Measurements from ENCODE around the gene NXPH3.

DNA sequence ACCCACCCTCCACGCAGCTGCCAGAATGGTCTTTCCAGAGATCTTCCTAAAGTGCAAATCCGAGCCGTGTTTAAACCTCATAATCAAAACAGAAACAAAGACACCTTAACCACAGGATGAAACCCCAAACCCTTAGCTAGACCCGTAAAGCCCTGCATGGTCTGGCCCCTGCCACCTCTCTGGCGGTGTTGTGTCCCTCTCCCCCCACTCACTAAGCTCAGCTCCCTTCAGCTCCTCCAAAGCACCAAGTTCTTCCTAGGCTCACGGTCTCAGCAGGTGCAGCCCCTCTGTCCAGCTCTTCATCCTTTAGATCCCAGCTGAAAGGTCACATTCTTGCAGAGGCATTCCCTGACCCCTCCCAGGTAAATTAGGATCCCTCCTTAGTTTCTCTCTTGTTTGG, 4.4 kb upstream of the NXPH3 start:
- TF ChIP-seq, protein P1, sequence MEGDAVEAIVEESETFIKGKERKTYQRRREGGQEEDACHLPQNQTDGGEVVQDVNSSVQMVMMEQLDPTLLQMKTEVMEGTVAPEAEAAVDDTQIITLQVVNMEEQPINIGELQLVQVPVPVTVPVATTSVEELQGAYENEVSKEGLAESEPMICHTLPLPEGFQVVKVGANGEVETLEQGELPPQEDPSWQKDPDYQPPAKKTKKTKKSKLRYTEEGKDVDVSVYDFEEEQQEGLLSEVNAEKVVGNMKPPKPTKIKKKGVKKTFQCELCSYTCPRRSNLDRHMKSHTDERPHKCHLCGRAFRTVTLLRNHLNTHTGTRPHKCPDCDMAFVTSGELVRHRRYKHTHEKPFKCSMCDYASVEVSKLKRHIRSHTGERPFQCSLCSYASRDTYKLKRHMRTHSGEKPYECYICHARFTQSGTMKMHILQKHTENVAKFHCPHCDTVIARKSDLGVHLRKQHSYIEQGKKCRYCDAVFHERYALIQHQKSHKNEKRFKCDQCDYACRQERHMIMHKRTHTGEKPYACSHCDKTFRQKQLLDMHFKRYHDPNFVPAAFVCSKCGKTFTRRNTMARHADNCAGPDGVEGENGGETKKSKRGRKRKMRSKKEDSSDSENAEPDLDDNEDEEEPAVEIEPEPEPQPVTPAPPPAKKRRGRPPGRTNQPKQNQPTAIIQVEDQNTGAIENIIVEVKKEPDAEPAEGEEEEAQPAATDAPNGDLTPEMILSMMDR (IDR thresholded peaks at IDR 0.05) = no peak
- TF ChIP-seq, protein P2, sequence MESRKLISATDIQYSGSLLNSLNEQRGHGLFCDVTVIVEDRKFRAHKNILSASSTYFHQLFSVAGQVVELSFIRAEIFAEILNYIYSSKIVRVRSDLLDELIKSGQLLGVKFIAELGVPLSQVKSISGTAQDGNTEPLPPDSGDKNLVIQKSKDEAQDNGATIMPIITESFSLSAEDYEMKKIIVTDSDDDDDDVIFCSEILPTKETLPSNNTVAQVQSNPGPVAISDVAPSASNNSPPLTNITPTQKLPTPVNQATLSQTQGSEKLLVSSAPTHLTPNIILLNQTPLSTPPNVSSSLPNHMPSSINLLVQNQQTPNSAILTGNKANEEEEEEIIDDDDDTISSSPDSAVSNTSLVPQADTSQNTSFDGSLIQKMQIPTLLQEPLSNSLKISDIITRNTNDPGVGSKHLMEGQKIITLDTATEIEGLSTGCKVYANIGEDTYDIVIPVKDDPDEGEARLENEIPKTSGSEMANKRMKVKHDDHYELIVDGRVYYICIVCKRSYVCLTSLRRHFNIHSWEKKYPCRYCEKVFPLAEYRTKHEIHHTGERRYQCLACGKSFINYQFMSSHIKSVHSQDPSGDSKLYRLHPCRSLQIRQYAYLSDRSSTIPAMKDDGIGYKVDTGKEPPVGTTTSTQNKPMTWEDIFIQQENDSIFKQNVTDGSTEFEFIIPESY (IDR thresholded peaks at IDR 0.05; ENCODE audit: borderline replicate concordance, low read depth) = no peak
- TF ChIP-seq, protein P3, sequence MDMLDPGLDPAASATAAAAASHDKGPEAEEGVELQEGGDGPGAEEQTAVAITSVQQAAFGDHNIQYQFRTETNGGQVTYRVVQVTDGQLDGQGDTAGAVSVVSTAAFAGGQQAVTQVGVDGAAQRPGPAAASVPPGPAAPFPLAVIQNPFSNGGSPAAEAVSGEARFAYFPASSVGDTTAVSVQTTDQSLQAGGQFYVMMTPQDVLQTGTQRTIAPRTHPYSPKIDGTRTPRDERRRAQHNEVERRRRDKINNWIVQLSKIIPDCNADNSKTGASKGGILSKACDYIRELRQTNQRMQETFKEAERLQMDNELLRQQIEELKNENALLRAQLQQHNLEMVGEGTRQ (IDR thresholded peaks at IDR 0.05; ENCODE audit: borderline replicate concordance, low read depth, low read length) = no peak
- no peak for TF ChIP-seq SMC3 (IDR thresholded peaks at IDR 0.05; ENCODE audit: low read depth, low read length)
- no peak for TF ChIP-seq RAD21 (IDR thresholded peaks at IDR 0.05; ENCODE audit: low read length)

Measured in SK-N-SH (cell line).